CD4-positive, alpha-beta T cell (primary cell): ENCODE data around the gene OPRM1. TPM values are rescaled to one million over a fixed set of nuclear protein-coding genes. Genes with fewer than 3 reads are reported as not detected.
"Not testable (repeated sequence)": the region's sequence is repeated elsewhere in the genome, so short reads cannot be mapped to it uniquely, and the experiment has no call there.

Experiments used
- ATAC-seq: fragments of 200-7000 bp; cut with Tn5 transposase; one replicate; pipeline ENCODE4 v1.10.0; 2022; ENCODE audit warnings: mild to moderate bottlenecking; ENCODE audit not compliant: poor library complexity
- CTCF ChIA-PET: fragments of 350-600 bp; sonication (Branson Sonifier 250); formaldehyde crosslinking; loops from one replicate; lab custom pipeline; 2021; ENCODE audit warnings: antibody characterized with exemption, inconsistent platforms; lab: Charles Lee
- POLR2A ChIA-PET: fragments of 350-600 bp; sonication (Branson Sonifier 250); formaldehyde crosslinking; loops from one replicate; lab custom pipeline; 2021; ENCODE audit warnings: antibody characterized with exemption, inconsistent platforms; lab: Charles Lee
- DNase-seq, 14 experiments: peaks; one replicate each; pipeline ENCODE4 v3.0.0-alpha.2; 2013 to 2020; ENCODE audit warnings: mixed read lengths in 2 of 14
- H3K27ac ChIP-seq, 2 donors: one replicate each; pipeline versions ENCODE4 v1.5.1 to v1.7.0; 2013; ENCODE audit warnings: low read length in 2 of 2, low read depth in 1 of 2, mild to moderate bottlenecking in 1 of 2
- H3K27me3 ChIP-seq, 2 experiments: 1 replicate in 1 of 2; 2 replicates in 1 of 2; pipeline versions ENCODE4 v1.6.1 to v1.7.0; 2013; ENCODE audit warnings: low read length in 2 of 2, control low read depth in 1 of 2, mild to moderate bottlenecking in 1 of 2, moderate library complexity in 1 of 2; ENCODE audit not compliant: insufficient read depth in 2 of 2, control insufficient read depth in 1 of 2
- H3K36me3 ChIP-seq: one replicate; pipeline ENCODE4 v1.6.1; 2013; ENCODE audit warnings: low read length, control low read depth; ENCODE audit not compliant: insufficient read depth
- H3K4me1 ChIP-seq: one replicate; pipeline ENCODE4 v1.6.1; 2013; ENCODE audit warnings: low read length, control low read depth; ENCODE audit not compliant: insufficient read depth
- H3K4me3 ChIP-seq: one replicate; pipeline ENCODE4 v1.5.1; 2013; ENCODE audit warnings: mild to moderate bottlenecking, low read length, moderate library complexity
- H3K9me3 ChIP-seq, 2 experiments: 1 replicate in 1 of 2; 2 replicates in 1 of 2; pipeline versions ENCODE4 v1.6.1 to v1.7.0; 2013; ENCODE audit warnings: low read length in 2 of 2, mild to moderate bottlenecking in 2 of 2, control low read depth in 1 of 2, moderate library complexity in 1 of 2; ENCODE audit not compliant: control insufficient read depth in 1 of 2, insufficient read depth in 1 of 2
- H3K27ac Mint-ChIP-seq: one replicate; pipeline ENCODE4 v1.8.0; 2020; ENCODE audit warnings: mixed read lengths
- H3K27me3 Mint-ChIP-seq: one replicate; pipeline ENCODE4 v1.8.0; 2021; ENCODE audit warnings: mixed read lengths
- H3K36me3 Mint-ChIP-seq: one replicate; pipeline ENCODE4 v1.8.0; 2021; ENCODE audit warnings: low read depth, mixed read lengths
- H3K4me1 Mint-ChIP-seq: one replicate; pipeline ENCODE4 v1.8.0; 2021; ENCODE audit warnings: low read depth, mixed read lengths
- H3K4me3 Mint-ChIP-seq: one replicate; pipeline ENCODE4 v1.8.0; 2020; ENCODE audit warnings: mild to moderate bottlenecking, mixed read lengths
- H3K9me3 Mint-ChIP-seq: one replicate; pipeline ENCODE4 v1.8.0; 2020; ENCODE audit warnings: mixed read lengths
- intact Hi-C, 2 experiments: fragments of 100-400 bp; cut with DNase I in 1 of 2; cut with micrococcal nuclease in 1 of 2; formaldehyde crosslinking; loops; one replicate each; pipeline versions ENCODE4 v1.15.1 to v1.9.0; 2023 to 2025; cut with DNase I, micrococcal nuclease
- total RNA-seq, 174 experiments: library from RNA in 2 of 174; stranded (reverse) in 2 of 174; gene quantifications; one replicate each; pipeline ENCODE4 v1.2.3 and lab custom pipeline; 2021 to 2026
- TF ChIP-seq, protein P1 (sequence below): fragments of 200-600 bp; IDR thresholded peaks from one replicate; pipeline ENCODE4 v1.8.0; 2022; ENCODE audit warnings: antibody characterized with exemption, mild to moderate bottlenecking

Gene OPRM1
- total RNA-seq, 2 experiments from 2014 or later: not detected

DNA sequence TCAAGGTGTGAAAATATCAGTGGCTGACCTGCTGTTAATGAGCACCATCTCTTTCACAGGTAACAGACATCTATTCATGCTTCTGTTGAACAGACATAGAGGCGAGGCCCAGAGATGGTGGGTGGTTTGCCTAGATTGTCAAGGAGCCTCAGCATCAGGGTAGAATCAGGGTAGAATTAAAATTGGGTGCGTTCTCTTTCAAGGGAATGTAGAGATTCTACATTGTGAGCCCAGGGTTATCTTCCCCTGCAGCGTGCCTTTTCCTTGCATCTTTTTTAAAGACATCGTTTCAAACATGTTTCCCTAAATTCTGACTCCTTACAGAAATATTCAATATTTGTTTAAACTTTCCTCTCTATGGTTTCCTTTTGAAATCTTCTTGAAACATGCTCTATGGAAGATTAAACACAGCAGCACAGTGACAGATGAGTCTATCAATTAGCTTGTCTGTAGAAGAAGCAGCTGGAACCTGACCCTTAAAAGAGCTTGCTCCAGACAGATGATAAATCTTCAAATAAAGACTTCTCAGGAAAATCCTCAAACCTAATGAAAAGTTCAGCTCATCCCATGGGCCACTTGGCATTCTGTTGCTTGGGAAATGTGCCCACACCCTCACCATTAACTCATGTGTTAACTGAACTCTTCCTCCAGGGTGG lies 197.7 kb downstream of the OPRM1 start:
- TF ChIP-seq, protein P1, sequence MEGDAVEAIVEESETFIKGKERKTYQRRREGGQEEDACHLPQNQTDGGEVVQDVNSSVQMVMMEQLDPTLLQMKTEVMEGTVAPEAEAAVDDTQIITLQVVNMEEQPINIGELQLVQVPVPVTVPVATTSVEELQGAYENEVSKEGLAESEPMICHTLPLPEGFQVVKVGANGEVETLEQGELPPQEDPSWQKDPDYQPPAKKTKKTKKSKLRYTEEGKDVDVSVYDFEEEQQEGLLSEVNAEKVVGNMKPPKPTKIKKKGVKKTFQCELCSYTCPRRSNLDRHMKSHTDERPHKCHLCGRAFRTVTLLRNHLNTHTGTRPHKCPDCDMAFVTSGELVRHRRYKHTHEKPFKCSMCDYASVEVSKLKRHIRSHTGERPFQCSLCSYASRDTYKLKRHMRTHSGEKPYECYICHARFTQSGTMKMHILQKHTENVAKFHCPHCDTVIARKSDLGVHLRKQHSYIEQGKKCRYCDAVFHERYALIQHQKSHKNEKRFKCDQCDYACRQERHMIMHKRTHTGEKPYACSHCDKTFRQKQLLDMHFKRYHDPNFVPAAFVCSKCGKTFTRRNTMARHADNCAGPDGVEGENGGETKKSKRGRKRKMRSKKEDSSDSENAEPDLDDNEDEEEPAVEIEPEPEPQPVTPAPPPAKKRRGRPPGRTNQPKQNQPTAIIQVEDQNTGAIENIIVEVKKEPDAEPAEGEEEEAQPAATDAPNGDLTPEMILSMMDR: no peak
- H3K27me3 Mint-ChIP-seq: no peaks in the 10 kb centered on the region
- ATAC-seq: no peak
- CTCF ChIA-PET: interaction anchor here (1.0 to 1.5 kb wide), 3 partner anchors 9 to 40 kb away, joined by 3 to 4 read pairs (median 3); no protein-coding TSS in a partner anchor
- H3K27me3 ChIP-seq: no peaks in the 10 kb centered on the region
- no peaks in the 10 kb centered on the region for H3K9me3 Mint-ChIP-seq
- H3K9me3 ChIP-seq: no peaks in the 10 kb centered on the region
- peaks cover 27% of the 10 kb centered on the region for H3K36me3 ChIP-seq
- peaks cover 78% of the 10 kb centered on the region for H3K4me1 Mint-ChIP-seq
- H3K36me3 Mint-ChIP-seq: peaks cover 70% of the 10 kb centered on the region
- no peak for DNase-seq
- peak overlapping the region; percentile 35 for H3K27ac Mint-ChIP-seq
- peak overlapping the region; percentile 12 for H3K4me3 Mint-ChIP-seq
- H3K27ac ChIP-seq: no peak overlapping the region
- H3K4me3 ChIP-seq: no peak overlapping the region
- intact Hi-C loops: loop anchor here (5.0 kb wide), 2 partner anchors 36 to 41 kb away; no protein-coding TSS in a partner anchor
- POLR2A ChIA-PET: interaction anchor here (1.0 to 1.9 kb wide), 2 partner anchors 9 to 10 kb away, joined by 3 to 10 read pairs; no protein-coding TSS in a partner anchor
- H3K4me1 ChIP-seq: peaks cover 47% of the 10 kb centered on the region

DNA sequence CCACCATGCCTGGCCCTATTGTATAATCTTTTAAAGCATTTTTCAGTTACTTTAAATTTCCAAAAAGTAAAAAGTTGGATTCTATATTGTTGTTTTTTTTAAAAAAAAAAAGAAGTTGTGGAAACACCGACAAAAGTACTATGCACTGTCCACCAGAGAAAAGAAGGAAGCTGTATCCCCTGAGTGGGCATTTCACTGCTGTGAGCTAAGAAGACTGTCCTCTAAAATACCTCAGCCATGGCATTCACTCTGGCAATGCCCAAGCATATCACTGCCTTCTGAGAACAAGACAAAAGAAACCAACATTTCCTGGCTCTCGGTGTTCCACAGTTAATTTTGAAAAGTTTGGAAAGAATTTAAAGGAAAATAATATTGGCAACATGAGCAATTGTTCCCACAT lies 199.8 kb downstream of the OPRM1 start:
- H3K27ac ChIP-seq: no peak overlapping the region
- POLR2A ChIA-PET: interaction anchor here (0.7 to 1.6 kb wide), 2 partner anchors 27 to 87 kb away, joined by 3 to 5 read pairs; no protein-coding TSS in a partner anchor
- Mint-ChIP-seq H3K4me1 (peaks cover 80% of the 10 kb centered on the region), H3K27me3 (no peaks in the 10 kb centered on the region), H3K36me3 (peaks cover 74% of the 10 kb centered on the region), H3K27ac (peak overlapping the region; percentile 83), H3K4me3 (peak overlapping the region; percentile 82), H3K9me3 (no peaks in the 10 kb centered on the region)
- no peak overlapping the region for H3K4me3 ChIP-seq
- H3K27me3 ChIP-seq: no peaks in the 10 kb centered on the region
- intact Hi-C loops: loop anchor here (1.0 to 5.0 kb wide), 3 partner anchors 8 to 38 kb away; no protein-coding TSS in a partner anchor
- peaks cover 55% of the 10 kb centered on the region for H3K4me1 ChIP-seq
- H3K36me3 ChIP-seq: peaks cover 37% of the 10 kb centered on the region
- ATAC-seq (no peak), DNase-seq (no peak)
- CTCF ChIA-PET: no interaction called here
- TF ChIP-seq, protein P1: no peak
- no peaks in the 10 kb centered on the region for H3K9me3 ChIP-seq

DNA sequence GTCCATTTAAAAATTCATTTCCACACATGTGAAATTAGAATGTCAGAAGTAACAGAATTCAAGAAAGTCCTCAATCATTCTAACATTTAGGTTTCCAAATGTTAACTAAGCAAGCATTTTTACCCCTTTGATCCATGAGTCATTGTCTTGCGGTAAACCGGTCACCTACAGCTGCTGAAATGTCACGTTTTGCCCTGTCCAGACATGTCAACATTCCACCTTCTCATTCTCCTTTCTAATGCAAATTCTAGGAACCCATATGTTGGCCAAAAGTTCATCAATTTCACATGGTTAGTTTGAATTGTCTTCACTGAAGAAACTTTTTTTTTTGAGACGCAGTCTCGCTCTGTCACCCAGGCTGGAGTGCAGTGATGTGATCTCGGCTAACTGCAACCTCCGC lies 200.4 kb downstream of the OPRM1 start:
- H3K27ac ChIP-seq: no peak overlapping the region
- TF ChIP-seq, protein P1: no peak
- Mint-ChIP-seq H3K9me3 (no peaks in the 10 kb centered on the region), H3K4me3 (peak overlapping the region; percentile 82), H3K27ac (peak overlapping the region; percentile 83), H3K36me3 (peaks cover 74% of the 10 kb centered on the region), H3K27me3 (no peaks in the 10 kb centered on the region), H3K4me1 (peaks cover 80% of the 10 kb centered on the region)
- H3K36me3 ChIP-seq: peaks cover 40% of the 10 kb centered on the region
- no peaks in the 10 kb centered on the region for H3K27me3 ChIP-seq
- peak overlapping the region; percentile 19 for H3K4me3 ChIP-seq
- ChIA-PET CTCF (no interaction called here), POLR2A (interaction anchor here (0.7 to 3.7 kb wide), 3 partner anchors 16 to 88 kb away, joined by 3 to 13 read pairs (median 5); no protein-coding TSS in a partner anchor)
- peaks cover 51% of the 10 kb centered on the region for H3K4me1 ChIP-seq
- no peaks in the 10 kb centered on the region for H3K9me3 ChIP-seq
- intact Hi-C loops: loop anchor here (5.0 kb wide), 2 partner anchors 33 to 38 kb away; no protein-coding TSS in a partner anchor
- peak in 4 of 14 experiments; percentile 40 to 67 (median 54) for DNase-seq
- ATAC-seq: peak; percentile 62

DNA sequence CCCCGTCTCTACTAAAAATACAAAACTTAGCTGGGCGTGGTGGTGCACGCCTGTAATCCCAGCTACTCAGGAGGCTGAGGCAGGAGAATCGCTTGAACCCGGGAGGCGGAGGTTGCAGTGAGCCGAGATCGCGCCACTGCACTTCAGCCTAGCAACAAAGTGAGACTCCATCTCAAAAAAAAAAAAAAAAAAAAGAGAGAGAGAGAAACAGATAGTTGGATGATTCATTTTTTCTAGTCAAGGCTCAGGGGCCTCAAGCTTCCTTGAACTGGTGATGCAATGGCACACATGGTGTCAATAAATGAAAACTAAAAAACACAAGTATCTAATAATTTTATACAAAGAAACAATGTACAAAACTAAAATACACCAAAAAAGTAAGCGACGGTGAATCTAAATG lies 202.0 kb downstream of the OPRM1 start:
- H3K27ac ChIP-seq: peak overlapping the region in 1 of 2 donors; percentile 33
- Mint-ChIP-seq H3K4me1 (peaks cover 82% of the 10 kb centered on the region), H3K27ac (peak overlapping the region; percentile 93), H3K36me3 (peaks cover 82% of the 10 kb centered on the region), H3K4me3 (peak overlapping the region; percentile 80)
- ATAC-seq (peak; percentile 32), DNase-seq (peak in 4 of 14 experiments; percentile 33 to 52 (median 46))
- peaks cover 33% of the 10 kb centered on the region for H3K36me3 ChIP-seq
- H3K4me3 ChIP-seq, H3K9me3 Mint-ChIP-seq, H3K27me3 Mint-ChIP-seq, H3K27me3 ChIP-seq, H3K9me3 ChIP-seq, intact Hi-C loops: not testable (repeated sequence)
- H3K4me1 ChIP-seq: peaks cover 50% of the 10 kb centered on the region
- POLR2A ChIA-PET: interaction anchor here (0.6 to 3.7 kb wide), 6 partner anchors 8 to 76 kb away, joined by 3 to 13 read pairs (median 4); no protein-coding TSS in a partner anchor
- CTCF ChIA-PET: interaction anchor here (1.2 to 1.8 kb wide), 3 partner anchors 8 to 36 kb away, joined by 3 to 5 read pairs (median 3); no protein-coding TSS in a partner anchor
